ENCODE measurements around the gene PPP3R1.

PPP3R1 gene

DNA sequence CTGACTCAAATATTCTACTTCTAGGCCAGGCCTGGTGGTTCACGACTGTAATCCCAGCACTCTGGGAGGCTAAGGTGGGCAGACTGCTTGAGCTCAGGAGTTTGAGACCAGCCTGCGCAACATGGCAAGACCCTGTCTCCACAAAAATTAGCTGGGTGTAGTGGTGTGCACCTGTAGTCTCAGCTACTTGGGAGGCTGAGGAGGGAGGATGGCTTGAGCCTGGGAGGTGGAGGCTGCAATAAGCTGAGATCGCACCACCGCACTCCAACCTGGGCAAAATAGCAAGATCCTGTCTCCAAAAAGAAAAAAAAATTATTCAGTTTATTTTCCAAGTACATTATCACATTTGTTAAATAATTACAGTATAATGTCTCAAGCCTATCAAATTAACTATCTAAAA lies 7.3 kb downstream of the PPP3R1 start:
- Histone ChIP-seq H3K4me1 (ENCODE audit: control insufficient read depth, insufficient read depth, low read length) (peaks cover 37% of the 10 kb centered on the region), H3K27ac (ENCODE audit: extremely low read depth, low read depth, low read length) (peak overlapping the region; percentile 7; the same call in 1 of the 2 replicates), H3K36me3 (ENCODE audit: control insufficient read depth in 2 of 2, insufficient read depth in 1 of 2, low read length in 2 of 2) (peaks cover 0 to 3% of the 10 kb centered on the region in 2 experiments; a peak in 1 of 3 replicates), H3K4me3 (ENCODE audit: low read depth, low read length) (no peak overlapping the region), H3K9me3 (ENCODE audit: control insufficient read depth, insufficient read depth, low read depth, low read length) (no peaks in the 10 kb centered on the region)
- no peak for TF ChIP-seq ZNF266 (tag by site-specific recombination; IDR thresholded peaks at IDR 0.05; ENCODE audit: low read depth)
- TF ChIP-seq ZNF747 (tag by site-specific recombination; IDR thresholded peaks at IDR 0.05): no peak
- no peak for TF ChIP-seq ZIC2 (tag by site-specific recombination; IDR thresholded peaks at IDR 0.05)
- no peak for TF ChIP-seq ZBTB7A (tag by site-specific recombination; IDR thresholded peaks at IDR 0.05; ENCODE audit: low read depth)
- no peak for TF ChIP-seq ZNF221 (tag by site-specific recombination; IDR thresholded peaks at IDR 0.05; ENCODE audit: borderline replicate concordance)
- TF ChIP-seq ZNF473 (tag by site-specific recombination; IDR thresholded peaks at IDR 0.05): no peak
- TF ChIP-seq ZNF335 (tag by site-specific recombination; conservative IDR thresholded peaks at IDR 0.05): no peak
- TF ChIP-seq, protein P1, sequence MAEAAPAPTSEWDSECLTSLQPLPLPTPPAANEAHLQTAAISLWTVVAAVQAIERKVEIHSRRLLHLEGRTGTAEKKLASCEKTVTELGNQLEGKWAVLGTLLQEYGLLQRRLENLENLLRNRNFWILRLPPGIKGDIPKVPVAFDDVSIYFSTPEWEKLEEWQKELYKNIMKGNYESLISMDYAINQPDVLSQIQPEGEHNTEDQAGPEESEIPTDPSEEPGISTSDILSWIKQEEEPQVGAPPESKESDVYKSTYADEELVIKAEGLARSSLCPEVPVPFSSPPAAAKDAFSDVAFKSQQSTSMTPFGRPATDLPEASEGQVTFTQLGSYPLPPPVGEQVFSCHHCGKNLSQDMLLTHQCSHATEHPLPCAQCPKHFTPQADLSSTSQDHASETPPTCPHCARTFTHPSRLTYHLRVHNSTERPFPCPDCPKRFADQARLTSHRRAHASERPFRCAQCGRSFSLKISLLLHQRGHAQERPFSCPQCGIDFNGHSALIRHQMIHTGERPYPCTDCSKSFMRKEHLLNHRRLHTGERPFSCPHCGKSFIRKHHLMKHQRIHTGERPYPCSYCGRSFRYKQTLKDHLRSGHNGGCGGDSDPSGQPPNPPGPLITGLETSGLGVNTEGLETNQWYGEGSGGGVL (tag by site-specific recombination; IDR thresholded peaks at IDR 0.05): no peak
- no peak for TF ChIP-seq ZNF146 (tag by site-specific recombination; IDR thresholded peaks at IDR 0.05)
- no peak for TF ChIP-seq FEZF1 (tag by site-specific recombination; IDR thresholded peaks at IDR 0.05)
- no peak for TF ChIP-seq ZNF248 (tag by site-specific recombination; IDR thresholded peaks at IDR 0.05)
- TF ChIP-seq ZNF132 (tag by site-specific recombination; IDR thresholded peaks at IDR 0.05; ENCODE audit: borderline replicate concordance): no peak
- TF ChIP-seq TCF7L2 (IDR thresholded peaks at IDR 0.05; ENCODE audit: borderline replicate concordance, low read depth, low read length): no peak
- TF ChIP-seq ZNF133 (tag by site-specific recombination; IDR thresholded peaks at IDR 0.05): no peak
- no peak for TF ChIP-seq SP7 (tag by site-specific recombination; IDR thresholded peaks at IDR 0.05)
- no peak for TF ChIP-seq HOXA7 (CRISPR knock-in tag; IDR thresholded peaks at IDR 0.05; ENCODE audit: borderline replicate concordance)
- no peak for TF ChIP-seq ZNF169 (tag by site-specific recombination; IDR thresholded peaks at IDR 0.05)
- no peak for TF ChIP-seq ZNF324 (tag by site-specific recombination; IDR thresholded peaks at IDR 0.05)
- ChIA-PET POLR2A (no interaction called here), CTCF (interaction anchor here (0.7 to 2.5 kb wide), 7 partner anchors 19 to 123 kb away, joined by 3 to 26 read pairs (median 8); no protein-coding TSS in a partner anchor)

DNA sequence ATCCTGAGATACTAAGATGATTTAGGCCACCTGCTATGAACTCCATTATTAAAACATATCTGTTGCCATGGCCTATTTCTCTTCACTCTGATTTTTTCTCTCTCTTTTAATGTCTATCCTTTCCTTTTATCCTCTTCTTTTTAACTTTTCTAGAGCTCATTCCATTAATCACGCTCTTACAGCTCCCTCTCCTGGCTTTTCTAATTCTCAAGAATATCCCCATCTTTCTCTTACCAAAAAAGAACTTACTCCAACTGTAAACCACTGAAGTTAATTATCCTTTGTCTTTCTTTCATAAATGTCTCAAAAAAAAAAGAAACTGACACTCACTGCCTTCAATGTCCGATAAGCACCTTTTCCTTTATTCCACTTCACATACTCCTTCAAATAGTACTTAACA lies 7.9 kb downstream of the PPP3R1 start:
- peak overlapping the region; percentile 7; the same call in 1 of the 2 replicates for H3K27ac ChIP-seq (ENCODE audit: extremely low read depth, low read depth, low read length)
- peaks cover 0 to 3% of the 10 kb centered on the region in 2 experiments; a peak in 1 of 3 replicates for H3K36me3 ChIP-seq (ENCODE audit: control insufficient read depth in 2 of 2, insufficient read depth in 1 of 2, low read length in 2 of 2)
- ChIA-PET CTCF (interaction anchor here (0.7 to 2.5 kb wide), 9 partner anchors 19 to 122 kb away, joined by 3 to 26 read pairs (median 3); no protein-coding TSS in a partner anchor), POLR2A (no interaction called here)
- peaks cover 36% of the 10 kb centered on the region for H3K4me1 ChIP-seq (ENCODE audit: control insufficient read depth, insufficient read depth, low read length)
- H3K4me3 ChIP-seq (ENCODE audit: low read depth, low read length): no peak overlapping the region
- no peaks in the 10 kb centered on the region for H3K9me3 ChIP-seq (ENCODE audit: control insufficient read depth, insufficient read depth, low read depth, low read length)
- no peak for TF ChIP-seq ZSCAN23 (tag by site-specific recombination; IDR thresholded peaks at IDR 0.05)
- no peak for TF ChIP-seq REPIN1 (tag by site-specific recombination; IDR thresholded peaks at IDR 0.05; ENCODE audit: low read depth)
- TF ChIP-seq ZNF366 (tag by site-specific recombination; conservative IDR thresholded peaks at IDR 0.05): 0 out of 2 replicates have a peak, but pooled peaks have one; percentile 26
- TF ChIP-seq ZNF473 (tag by site-specific recombination; IDR thresholded peaks at IDR 0.05): no peak
- TF ChIP-seq ZNF585B (tag by site-specific recombination; IDR thresholded peaks at IDR 0.05): no peak
- TF ChIP-seq ZNF501 (tag by site-specific recombination; IDR thresholded peaks at IDR 0.05): no peak
- TF ChIP-seq PRDM1 (tag by site-specific recombination; IDR thresholded peaks at IDR 0.05): peak; percentile 79
- TF ChIP-seq, protein P2, sequence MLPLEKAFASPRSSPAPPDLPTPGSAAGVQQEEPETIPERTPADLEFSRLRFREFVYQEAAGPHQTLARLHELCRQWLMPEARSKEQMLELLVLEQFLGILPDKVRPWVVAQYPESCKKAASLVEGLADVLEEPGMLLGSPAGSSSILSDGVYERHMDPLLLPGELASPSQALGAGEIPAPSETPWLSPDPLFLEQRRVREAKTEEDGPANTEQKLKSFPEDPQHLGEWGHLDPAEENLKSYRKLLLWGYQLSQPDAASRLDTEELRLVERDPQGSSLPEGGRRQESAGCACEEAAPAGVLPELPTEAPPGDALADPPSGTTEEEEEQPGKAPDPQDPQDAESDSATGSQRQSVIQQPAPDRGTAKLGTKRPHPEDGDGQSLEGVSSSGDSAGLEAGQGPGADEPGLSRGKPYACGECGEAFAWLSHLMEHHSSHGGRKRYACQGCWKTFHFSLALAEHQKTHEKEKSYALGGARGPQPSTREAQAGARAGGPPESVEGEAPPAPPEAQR (tag by site-specific recombination; IDR thresholded peaks at IDR 0.05): no peak
- peak; percentile 55 for TF ChIP-seq ZNF654 (tag by site-specific recombination; IDR thresholded peaks at IDR 0.05; ENCODE audit: low read depth)
- no peak for TF ChIP-seq ZSCAN30 (tag by site-specific recombination; IDR thresholded peaks at IDR 0.05)
- no peak for TF ChIP-seq ZNF266 (tag by site-specific recombination; IDR thresholded peaks at IDR 0.05; ENCODE audit: low read depth)
- no peak for TF ChIP-seq SETDB1 (IDR thresholded peaks at IDR 0.05; ENCODE audit: insufficient read length, low read length)
- TF ChIP-seq, protein P3, sequence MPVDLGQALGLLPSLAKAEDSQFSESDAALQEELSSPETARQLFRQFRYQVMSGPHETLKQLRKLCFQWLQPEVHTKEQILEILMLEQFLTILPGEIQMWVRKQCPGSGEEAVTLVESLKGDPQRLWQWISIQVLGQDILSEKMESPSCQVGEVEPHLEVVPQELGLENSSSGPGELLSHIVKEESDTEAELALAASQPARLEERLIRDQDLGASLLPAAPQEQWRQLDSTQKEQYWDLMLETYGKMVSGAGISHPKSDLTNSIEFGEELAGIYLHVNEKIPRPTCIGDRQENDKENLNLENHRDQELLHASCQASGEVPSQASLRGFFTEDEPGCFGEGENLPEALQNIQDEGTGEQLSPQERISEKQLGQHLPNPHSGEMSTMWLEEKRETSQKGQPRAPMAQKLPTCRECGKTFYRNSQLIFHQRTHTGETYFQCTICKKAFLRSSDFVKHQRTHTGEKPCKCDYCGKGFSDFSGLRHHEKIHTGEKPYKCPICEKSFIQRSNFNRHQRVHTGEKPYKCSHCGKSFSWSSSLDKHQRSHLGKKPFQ (tag by site-specific recombination; IDR thresholded peaks at IDR 0.05): no peak
- TF ChIP-seq ZNF530 (tag by site-specific recombination; IDR thresholded peaks at IDR 0.05; ENCODE audit: low read depth): no peak
- TF ChIP-seq ZNF394 (tag by site-specific recombination; IDR thresholded peaks at IDR 0.05; ENCODE audit: borderline replicate concordance): no peak
- TF ChIP-seq, protein P4, sequence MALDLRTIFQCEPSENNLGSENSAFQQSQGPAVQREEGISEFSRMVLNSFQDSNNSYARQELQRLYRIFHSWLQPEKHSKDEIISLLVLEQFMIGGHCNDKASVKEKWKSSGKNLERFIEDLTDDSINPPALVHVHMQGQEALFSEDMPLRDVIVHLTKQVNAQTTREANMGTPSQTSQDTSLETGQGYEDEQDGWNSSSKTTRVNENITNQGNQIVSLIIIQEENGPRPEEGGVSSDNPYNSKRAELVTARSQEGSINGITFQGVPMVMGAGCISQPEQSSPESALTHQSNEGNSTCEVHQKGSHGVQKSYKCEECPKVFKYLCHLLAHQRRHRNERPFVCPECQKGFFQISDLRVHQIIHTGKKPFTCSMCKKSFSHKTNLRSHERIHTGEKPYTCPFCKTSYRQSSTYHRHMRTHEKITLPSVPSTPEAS (tag by site-specific recombination; IDR thresholded peaks at IDR 0.05): no peak
